ENCODE measurements around the gene PPP2R5D.

Gene PPP2R5D

DNA sequence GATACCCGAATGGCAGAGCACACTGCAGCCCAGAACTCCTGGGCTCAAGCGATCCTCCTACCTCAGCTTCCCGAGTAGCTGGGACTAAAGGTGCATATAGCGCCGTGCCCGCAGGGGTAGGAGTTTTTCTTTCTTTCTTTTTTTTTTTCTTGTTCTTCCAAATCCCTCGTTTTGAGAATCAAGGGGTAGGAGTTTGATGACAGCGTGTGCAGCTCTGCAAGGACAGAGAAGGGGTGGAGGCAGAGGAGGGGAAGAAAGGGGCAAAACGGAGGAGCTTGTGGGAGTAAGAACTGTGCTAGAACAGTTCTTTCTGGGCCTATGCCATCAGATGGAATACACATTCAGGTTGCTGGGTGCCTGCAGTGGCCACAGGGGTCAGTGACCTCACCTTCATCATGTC is 52.3 kb downstream of the PPP2R5D start:
- TF ChIP-seq RAD21 (IDR thresholded peaks at IDR 0.05; ENCODE audit: low read depth) (no peak), CREB1 (IDR thresholded peaks at IDR 0.05; ENCODE audit: low read depth) (no peak), FOXM1 (IDR thresholded peaks at IDR 0.05; ENCODE audit: borderline replicate concordance, low read depth) (no peak), TCF12 (IDR thresholded peaks at IDR 0.05; ENCODE audit: low read depth) (no peak), TEAD4 (IDR thresholded peaks at IDR 0.05) (no peak), ZBTB7A (IDR thresholded peaks at IDR 0.05; ENCODE audit: low read depth) (no peak), NFIC (IDR thresholded peaks at IDR 0.05) (no peak), CEBPB (IDR thresholded peaks at IDR 0.05) (no peak), TAF1 (IDR thresholded peaks at IDR 0.05; ENCODE audit: low read depth) (no peak), EGR1 (IDR thresholded peaks at IDR 0.05) (no peak), EP300 (IDR thresholded peaks at IDR 0.05; ENCODE audit: borderline replicate concordance) (no peak), YY1 (IDR thresholded peaks at IDR 0.05; ENCODE audit: low read depth) (no peak)
- TF ChIP-seq, protein P1, sequence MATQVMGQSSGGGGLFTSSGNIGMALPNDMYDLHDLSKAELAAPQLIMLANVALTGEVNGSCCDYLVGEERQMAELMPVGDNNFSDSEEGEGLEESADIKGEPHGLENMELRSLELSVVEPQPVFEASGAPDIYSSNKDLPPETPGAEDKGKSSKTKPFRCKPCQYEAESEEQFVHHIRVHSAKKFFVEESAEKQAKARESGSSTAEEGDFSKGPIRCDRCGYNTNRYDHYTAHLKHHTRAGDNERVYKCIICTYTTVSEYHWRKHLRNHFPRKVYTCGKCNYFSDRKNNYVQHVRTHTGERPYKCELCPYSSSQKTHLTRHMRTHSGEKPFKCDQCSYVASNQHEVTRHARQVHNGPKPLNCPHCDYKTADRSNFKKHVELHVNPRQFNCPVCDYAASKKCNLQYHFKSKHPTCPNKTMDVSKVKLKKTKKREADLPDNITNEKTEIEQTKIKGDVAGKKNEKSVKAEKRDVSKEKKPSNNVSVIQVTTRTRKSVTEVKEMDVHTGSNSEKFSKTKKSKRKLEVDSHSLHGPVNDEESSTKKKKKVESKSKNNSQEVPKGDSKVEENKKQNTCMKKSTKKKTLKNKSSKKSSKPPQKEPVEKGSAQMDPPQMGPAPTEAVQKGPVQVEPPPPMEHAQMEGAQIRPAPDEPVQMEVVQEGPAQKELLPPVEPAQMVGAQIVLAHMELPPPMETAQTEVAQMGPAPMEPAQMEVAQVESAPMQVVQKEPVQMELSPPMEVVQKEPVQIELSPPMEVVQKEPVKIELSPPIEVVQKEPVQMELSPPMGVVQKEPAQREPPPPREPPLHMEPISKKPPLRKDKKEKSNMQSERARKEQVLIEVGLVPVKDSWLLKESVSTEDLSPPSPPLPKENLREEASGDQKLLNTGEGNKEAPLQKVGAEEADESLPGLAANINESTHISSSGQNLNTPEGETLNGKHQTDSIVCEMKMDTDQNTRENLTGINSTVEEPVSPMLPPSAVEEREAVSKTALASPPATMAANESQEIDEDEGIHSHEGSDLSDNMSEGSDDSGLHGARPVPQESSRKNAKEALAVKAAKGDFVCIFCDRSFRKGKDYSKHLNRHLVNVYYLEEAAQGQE (IDR thresholded peaks at IDR 0.05; ENCODE audit: low read depth), result no peak
- TF ChIP-seq, protein P2, sequence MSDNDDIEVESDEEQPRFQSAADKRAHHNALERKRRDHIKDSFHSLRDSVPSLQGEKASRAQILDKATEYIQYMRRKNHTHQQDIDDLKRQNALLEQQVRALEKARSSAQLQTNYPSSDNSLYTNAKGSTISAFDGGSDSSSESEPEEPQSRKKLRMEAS (IDR thresholded peaks at IDR 0.05), result no peak
- TF ChIP-seq, protein P3, sequence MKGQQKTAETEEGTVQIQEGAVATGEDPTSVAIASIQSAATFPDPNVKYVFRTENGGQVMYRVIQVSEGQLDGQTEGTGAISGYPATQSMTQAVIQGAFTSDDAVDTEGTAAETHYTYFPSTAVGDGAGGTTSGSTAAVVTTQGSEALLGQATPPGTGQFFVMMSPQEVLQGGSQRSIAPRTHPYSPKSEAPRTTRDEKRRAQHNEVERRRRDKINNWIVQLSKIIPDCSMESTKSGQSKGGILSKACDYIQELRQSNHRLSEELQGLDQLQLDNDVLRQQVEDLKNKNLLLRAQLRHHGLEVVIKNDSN (IDR thresholded peaks at IDR 0.05), result no peak

GRCh38 chr6:43037197-43037596 is 52.8 kb downstream of the PPP2R5D start:
- TF ChIP-seq, protein P3 (IDR thresholded peaks at IDR 0.05), result no peak
- no peak for TF ChIP-seq ZBTB7A (IDR thresholded peaks at IDR 0.05; ENCODE audit: low read depth)

- no peak for TF ChIP-seq TCF12 (IDR thresholded peaks at IDR 0.05; ENCODE audit: low read depth)
- no peak for TF ChIP-seq YY1 (IDR thresholded peaks at IDR 0.05; ENCODE audit: low read depth)
- TF ChIP-seq, protein P3 (IDR thresholded peaks at IDR 0.05), result no peak
- TF ChIP-seq CREB1 (IDR thresholded peaks at IDR 0.05; ENCODE audit: low read depth), result no peak
- TF ChIP-seq, protein P1 (IDR thresholded peaks at IDR 0.05; ENCODE audit: low read depth), result no peak
- TF ChIP-seq CEBPB (IDR thresholded peaks at IDR 0.05), result no peak
- TF ChIP-seq TAF1 (IDR thresholded peaks at IDR 0.05; ENCODE audit: low read depth), result no peak
- TF ChIP-seq FOXM1 (IDR thresholded peaks at IDR 0.05; ENCODE audit: borderline replicate concordance, low read depth), result no peak
- TF ChIP-seq TEAD4 (IDR thresholded peaks at IDR 0.05), result no peak
- TF ChIP-seq NFIC (IDR thresholded peaks at IDR 0.05), result no peak
- TF ChIP-seq, protein P2 (IDR thresholded peaks at IDR 0.05), result no peak
- TF ChIP-seq RAD21 (IDR thresholded peaks at IDR 0.05; ENCODE audit: low read depth), result no peak
- TF ChIP-seq EP300 (IDR thresholded peaks at IDR 0.05; ENCODE audit: borderline replicate concordance), result no peak
- no peak for TF ChIP-seq ZBTB7A (IDR thresholded peaks at IDR 0.05; ENCODE audit: low read depth)
- TF ChIP-seq EGR1 (IDR thresholded peaks at IDR 0.05), result no peak
Measured at GRCh38 chr6:43037706-43038105, 53.3 kb downstream of the PPP2R5D start.

DNA sequence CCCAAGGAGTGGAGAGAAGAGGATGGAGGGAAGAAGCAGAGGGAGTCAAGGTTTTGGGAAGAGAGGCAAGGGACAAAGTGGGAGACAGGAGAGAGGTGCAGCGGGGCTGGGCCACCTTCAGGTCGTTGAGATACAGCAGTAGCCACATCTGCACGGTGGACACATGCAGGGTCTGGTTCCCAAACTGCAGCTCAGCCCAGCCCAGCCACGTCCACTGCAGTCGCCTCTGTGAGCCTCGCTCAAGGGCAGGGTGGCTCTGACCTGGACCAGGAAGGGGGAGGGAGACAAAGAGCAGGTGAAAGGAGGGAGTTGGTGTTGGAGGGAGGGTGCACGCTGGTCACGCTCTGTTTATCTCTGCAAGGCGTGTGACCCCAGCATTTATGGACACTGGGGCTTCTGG is 54.4 kb downstream of the PPP2R5D start:
- TF ChIP-seq CEBPB (IDR thresholded peaks at IDR 0.05), result no peak
- TF ChIP-seq, protein P3 (IDR thresholded peaks at IDR 0.05), result no peak
- no peak for TF ChIP-seq CREB1 (IDR thresholded peaks at IDR 0.05; ENCODE audit: low read depth)
- TF ChIP-seq RAD21 (IDR thresholded peaks at IDR 0.05; ENCODE audit: low read depth), result no peak
- no peak for TF ChIP-seq NFIC (IDR thresholded peaks at IDR 0.05)
- TF ChIP-seq, protein P1 (IDR thresholded peaks at IDR 0.05; ENCODE audit: low read depth), result no peak
- TF ChIP-seq TCF12 (IDR thresholded peaks at IDR 0.05; ENCODE audit: low read depth), result no peak
- TF ChIP-seq FOXM1 (IDR thresholded peaks at IDR 0.05; ENCODE audit: borderline replicate concordance, low read depth), result no peak
- TF ChIP-seq EP300 (IDR thresholded peaks at IDR 0.05; ENCODE audit: borderline replicate concordance), result no peak
